A549 (cell line): ENCODE results near the gene AIF1. TPM values are rescaled to one million over a fixed set of nuclear protein-coding genes. Genes with fewer than 3 reads are reported as not detected.

ENCODE experiments used
- ATAC-seq, 2 experiments: fragments of 200-7000 bp in 1 of 2; fragments of >200 bp in 1 of 2; cut with Nextera tagmentation in 1 of 2; cut with Tn5 transposase in 1 of 2; 3 replicates each; pipeline versions ENCODE4 v1.8.0 to v1.9.1; 2018 to 2020; ENCODE audit warnings: mild to moderate bottlenecking in 1 of 2, moderate library complexity in 1 of 2
- CTCF ChIA-PET: fragments of 300-600 bp; sonication (Branson Sonifier 250); formaldehyde crosslinking; extraction: SDS; loops from one replicate; lab custom pipeline; 2021; ENCODE audit warnings: antibody characterized with exemption, inconsistent platforms; lab: Yijun Ruan, JAX
- POLR2A ChIA-PET: fragments of 350-600 bp; formaldehyde crosslinking; extraction: SDS; loops from one replicate; lab custom pipeline; 2021; ENCODE audit warnings: antibody characterized with exemption, inconsistent platforms; lab: Yijun Ruan, JAX
- DNase-seq, 2 experiments: peaks; one replicate each; pipeline versions ENCODE4 v3.0.0 to v3.0.0-alpha.2; 2011 to 2016; ENCODE audit warnings: low read depth in 1 of 2, low spot score in 1 of 2
- FAIRE-seq: peaks from 2 replicates; lab custom pipeline; 2011; peaks lifted over from hg19 to GRCh38; lab: Jason Lieb, UNC
- H3K27ac ChIP-seq, 2 experiments: fragments of >200 bp; sonication (Bioruptor Twin); formaldehyde crosslinking; 3 replicates each; pipeline ENCODE4 v1.5.1; 2016 to 2017
- H3K4me1 ChIP-seq: fragments of >200 bp; sonication (Bioruptor Twin); formaldehyde crosslinking; 3 replicates; pipeline ENCODE4 v1.6.1; 2016
- H3K4me2 ChIP-seq: fragments of >200 bp; sonication (Bioruptor Twin); formaldehyde crosslinking; 3 replicates; pipeline ENCODE4 v1.6.1; 2016
- H3K4me3 ChIP-seq: fragments of >200 bp; sonication (Bioruptor Twin); formaldehyde crosslinking; 3 replicates; pipeline ENCODE4 v1.5.1; 2016
- H3K9me3 ChIP-seq: fragments of >200 bp; sonication (Bioruptor Twin); formaldehyde crosslinking; 3 replicates; pipeline ENCODE4 v1.6.1; 2016
- BHLHE40 ChIP-seq: IDR thresholded peaks from 2 replicates; pipeline ENCODE4 v1.6.1; 2012; ENCODE audit warnings: low read depth, low read length, inconsistent platforms
- CEBPB ChIP-seq, 2 experiments: fragments of >200 bp in 1 of 2; sonication (Bioruptor Twin) in 1 of 2; formaldehyde crosslinking in 1 of 2; IDR thresholded peaks; 2 replicates each; pipeline ENCODE4 v1.6.1; 2012 to 2016
- CHD4 ChIP-seq: fragments of 200-600 bp; sonication (generic); IDR thresholded peaks from 2 replicates; pipeline ENCODE4 v1.6.1; 2016; ENCODE audit warnings: antibody characterized with exemption, mild to moderate bottlenecking, borderline replicate concordance
- EP300 ChIP-seq, 2 experiments: fragments of >200 bp; sonication (Bioruptor Twin); formaldehyde crosslinking; IDR thresholded peaks; 2 replicates in 1 of 2; 3 replicates in 1 of 2; pipeline ENCODE4 v1.6.1; 2016 to 2017
- ESRRA ChIP-seq: fragments of 150-350 bp; IDR thresholded peaks from 2 replicates; pipeline ENCODE4 v1.6.1; 2014; ENCODE audit warnings: mild to moderate bottlenecking, low read length, borderline replicate concordance
- FOXS1 ChIP-seq: fragments of 250-450 bp; sonication (Bioruptor Pico); IDR thresholded peaks from 2 replicates; pipeline ENCODE4 v1.5.0; 2020; ENCODE audit warnings: mild to moderate bottlenecking, moderate library complexity
- HEYL ChIP-seq: fragments of 250-450 bp; sonication (Bioruptor Pico); IDR thresholded peaks from 2 replicates; pipeline ENCODE4 v1.8.0; 2021; ENCODE audit warnings: mild to moderate bottlenecking, moderate library complexity
- HOXA7 ChIP-seq: fragments of 250-450 bp; sonication (Bioruptor Pico); IDR thresholded peaks from 2 replicates; pipeline ENCODE4 v1.5.0; 2020; ENCODE audit warnings: mild to moderate bottlenecking, moderate library complexity
- JUN ChIP-seq, 2 experiments: fragments of >200 bp; sonication (Bioruptor Twin); formaldehyde crosslinking; IDR thresholded peaks; 2 replicates in 1 of 2; 3 replicates in 1 of 2; pipeline ENCODE4 v1.6.1; 2016 to 2017
- KDM5A ChIP-seq: fragments of 200-600 bp; sonication (generic); IDR thresholded peaks from 2 replicates; pipeline ENCODE4 v1.6.1; 2016; ENCODE audit warnings: antibody characterized with exemption, mild to moderate bottlenecking
- PHF8 ChIP-seq: fragments of 200-600 bp; sonication (generic); IDR thresholded peaks from 2 replicates; pipeline ENCODE4 v1.6.1; 2016; ENCODE audit warnings: low read depth, mild to moderate bottlenecking, antibody characterized with exemption, moderate library complexity, borderline replicate concordance
- POLR2AphosphoS2 ChIP-seq: conservative IDR thresholded peaks from 2 replicates; pipeline ENCODE4 v1.6.1; 2012; ENCODE audit warnings: low read length, improper control_type of control experiment, inconsistent platforms
- RARB ChIP-seq: fragments of 250-450 bp; sonication (Bioruptor Pico); IDR thresholded peaks from 2 replicates; pipeline ENCODE4 v1.8.0; 2021; ENCODE audit warnings: mild to moderate bottlenecking, moderate library complexity
- SMC3 ChIP-seq: fragments of >200 bp; sonication (Bioruptor Twin); formaldehyde crosslinking; IDR thresholded peaks from 3 replicates; pipeline ENCODE4 v1.6.1; 2018; ENCODE audit warnings: inconsistent platforms
- TFCP2L1 ChIP-seq: fragments of 250-450 bp; sonication (Bioruptor Pico); IDR thresholded peaks from 2 replicates; pipeline ENCODE4 v1.5.0; 2021; ENCODE audit warnings: mild to moderate bottlenecking
- TP53 ChIP-seq: fragments of 250-450 bp; sonication (Bioruptor Pico); IDR thresholded peaks from 2 replicates; pipeline ENCODE4 v1.5.0; 2021; ENCODE audit warnings: mild to moderate bottlenecking, moderate library complexity
- ZSCAN20 ChIP-seq: fragments of 250-450 bp; sonication (Bioruptor Pico); IDR thresholded peaks from 2 replicates; pipeline ENCODE4 v1.8.0; 2022; ENCODE audit warnings: mild to moderate bottlenecking, moderate library complexity
- WGBS: methylation state at CpG from one replicate; pipeline ENCODE4 v1.1.6; 2017; ENCODE audit errors: missing lambda C conversion rate; 5-methylcytosine and 5-hydroxymethylcytosine counted together
- polyA plus RNA-seq, 4 experiments: library from polyadenylated mRNA; depleted of rRNA in 3 of 4; stranded (reverse); fragments of >200 nt; fragmentation: RNase III in 1 of 4; extraction: RNeasy Plus Mini Kit Qiagen cat#74134 plus additional on column Dnase treatment in 1 of 4; gene quantifications; 2 replicates in 3 of 4; 3 replicates in 1 of 4; pipeline ENCODE4 v1.2.3, GENCODE V29; 2011 to 2017
- TF ChIP-seq, protein P1 (sequence below): IDR thresholded peaks from 2 replicates; pipeline ENCODE4 v1.6.1; 2012
- TF ChIP-seq, protein P2 (sequence below): fragments of >200 bp; sonication (Bioruptor Twin); formaldehyde crosslinking; IDR thresholded peaks from 2 replicates; pipeline ENCODE4 v1.6.1; 2016
- TF ChIP-seq, protein P3 (sequence below): fragments of 250-450 bp; sonication (Bioruptor Pico); IDR thresholded peaks from 2 replicates; pipeline ENCODE4 v1.5.0; 2021; ENCODE audit warnings: mild to moderate bottlenecking, moderate library complexity, borderline replicate concordance
- TF ChIP-seq, protein P4 (sequence below): fragments of 450-650 bp; IDR thresholded peaks from 2 replicates; pipeline ENCODE4 v1.6.1; 2014; ENCODE audit warnings: antibody characterized with exemption
- TF ChIP-seq, protein P5 (sequence below): fragments of >200 bp; sonication (Bioruptor Twin); formaldehyde crosslinking; IDR thresholded peaks from 3 replicates; pipeline ENCODE4 v1.6.1; 2016
- TF ChIP-seq, protein P6 (sequence below): fragments of 150-350 bp; IDR thresholded peaks from 2 replicates; pipeline ENCODE4 v1.6.1; 2014; ENCODE audit warnings: low read depth, mild to moderate bottlenecking, low read length
- TF ChIP-seq, protein P7 (sequence below): IDR thresholded peaks from 2 replicates; pipeline ENCODE4 v1.6.1; 2012

The AIF1 gene
- polyA plus RNA-seq, 2 of the 4 experiments (the other 2 are of a cell fraction), result not detected

GRCh38 chr6:31627690-31628287 is 12.8 kb downstream of the AIF1 start:
- CTCF ChIA-PET, result interaction anchor here (0.9 to 1.3 kb wide), 3 partner anchors 22 to 76 kb away, joined by 3 to 4 read pairs (median 3); no protein-coding TSS in a partner anchor
- POLR2A ChIA-PET, result no interaction called here
- ATAC-seq, result no peak

DNA sequence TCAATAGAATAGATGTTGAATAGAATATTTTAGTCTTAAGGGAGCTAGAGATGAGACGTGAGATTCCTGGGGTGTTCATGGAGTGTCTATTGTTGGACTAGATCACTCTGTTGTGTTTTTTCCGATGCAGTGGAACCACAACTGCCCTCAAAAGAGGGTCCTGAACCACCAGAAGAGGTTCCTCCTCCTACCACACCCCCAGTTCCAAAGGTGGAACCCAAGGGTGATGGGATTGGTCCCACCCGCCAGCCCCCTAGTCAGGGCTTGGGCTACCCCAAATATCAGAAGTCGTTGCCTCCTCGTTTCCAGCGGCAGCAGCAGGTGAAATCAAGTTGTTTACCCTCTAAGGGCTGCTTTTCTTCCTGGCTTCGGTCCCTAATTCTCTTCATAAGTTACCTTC is 14.0 kb downstream of the AIF1 start:
- ATAC-seq (no peak), DNase-seq (no peak), FAIRE-seq (no peak)
- WGBS, result 93% methylated on average over 7 of the region's 7 CpGs
- ChIA-PET CTCF (no interaction called here), POLR2A (no interaction called here)
- H3K4me2 ChIP-seq, result no peak overlapping the region
- H3K4me1 ChIP-seq, result no peaks in the 10 kb centered on the region
- TF ChIP-seq TP53 (CRISPR knock-in tag) (no peak), ZSCAN20 (CRISPR knock-in tag) (no peak), POLR2AphosphoS2 (no peak), HEYL (CRISPR knock-in tag) (no peak), CEBPB (IDR thresholded peaks at IDR 0.05) (no peak), ESRRA (no peak), PHF8 (no peak), BHLHE40 (no peak), SMC3 (no peak)
- TF ChIP-seq, protein P1, sequence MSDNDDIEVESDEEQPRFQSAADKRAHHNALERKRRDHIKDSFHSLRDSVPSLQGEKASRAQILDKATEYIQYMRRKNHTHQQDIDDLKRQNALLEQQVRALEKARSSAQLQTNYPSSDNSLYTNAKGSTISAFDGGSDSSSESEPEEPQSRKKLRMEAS, result no peak
- TF ChIP-seq, protein P2, sequence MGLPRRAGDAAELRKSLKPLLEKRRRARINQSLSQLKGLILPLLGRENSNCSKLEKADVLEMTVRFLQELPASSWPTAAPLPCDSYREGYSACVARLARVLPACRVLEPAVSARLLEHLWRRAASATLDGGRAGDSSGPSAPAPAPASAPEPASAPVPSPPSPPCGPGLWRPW, result no peak
- TF ChIP-seq, protein P3, sequence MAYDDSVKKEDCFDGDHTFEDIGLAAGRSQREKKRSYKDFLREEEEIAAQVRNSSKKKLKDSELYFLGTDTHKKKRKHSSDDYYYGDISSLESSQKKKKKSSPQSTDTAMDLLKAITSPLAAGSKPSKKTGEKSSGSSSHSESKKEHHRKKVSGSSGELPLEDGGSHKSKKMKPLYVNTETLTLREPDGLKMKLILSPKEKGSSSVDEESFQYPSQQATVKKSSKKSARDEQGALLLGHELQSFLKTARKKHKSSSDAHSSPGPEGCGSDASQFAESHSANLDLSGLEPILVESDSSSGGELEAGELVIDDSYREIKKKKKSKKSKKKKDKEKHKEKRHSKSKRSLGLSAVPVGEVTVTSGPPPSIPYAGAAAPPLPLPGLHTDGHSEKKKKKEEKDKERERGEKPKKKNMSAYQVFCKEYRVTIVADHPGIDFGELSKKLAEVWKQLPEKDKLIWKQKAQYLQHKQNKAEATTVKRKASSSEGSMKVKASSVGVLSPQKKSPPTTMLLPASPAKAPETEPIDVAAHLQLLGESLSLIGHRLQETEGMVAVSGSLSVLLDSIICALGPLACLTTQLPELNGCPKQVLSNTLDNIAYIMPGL (CRISPR knock-in tag), result no peak
- no peak overlapping the region for H3K4me3 ChIP-seq
- no peaks in the 10 kb centered on the region for H3K9me3 ChIP-seq
- no peak overlapping the region for H3K27ac ChIP-seq

More at GRCh38 chr6:31627690-31628287, 12.8 kb downstream of the AIF1 start:
- WGBS, result 89% methylated on average over 17 of the region's 19 CpGs
- DNase-seq (no peak), FAIRE-seq (no peak)
- Histone ChIP-seq H3K4me1 (peaks cover 2% of the 10 kb centered on the region; the same call in 2 of the 3 replicates), H3K9me3 (no peaks in the 10 kb centered on the region), H3K4me3 (no peak overlapping the region), H3K27ac (no peak overlapping the region), H3K4me2 (no peak overlapping the region)
- TF ChIP-seq KDM5A, result no peak
- no peak for TF ChIP-seq EP300 (IDR thresholded peaks at IDR 0.05)
- TF ChIP-seq JUN (IDR thresholded peaks at IDR 0.05), result no peak
- no peak for TF ChIP-seq RARB (CRISPR knock-in tag)
- TF ChIP-seq, protein P4, sequence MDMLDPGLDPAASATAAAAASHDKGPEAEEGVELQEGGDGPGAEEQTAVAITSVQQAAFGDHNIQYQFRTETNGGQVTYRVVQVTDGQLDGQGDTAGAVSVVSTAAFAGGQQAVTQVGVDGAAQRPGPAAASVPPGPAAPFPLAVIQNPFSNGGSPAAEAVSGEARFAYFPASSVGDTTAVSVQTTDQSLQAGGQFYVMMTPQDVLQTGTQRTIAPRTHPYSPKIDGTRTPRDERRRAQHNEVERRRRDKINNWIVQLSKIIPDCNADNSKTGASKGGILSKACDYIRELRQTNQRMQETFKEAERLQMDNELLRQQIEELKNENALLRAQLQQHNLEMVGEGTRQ, result no peak
- TF ChIP-seq, protein P5, sequence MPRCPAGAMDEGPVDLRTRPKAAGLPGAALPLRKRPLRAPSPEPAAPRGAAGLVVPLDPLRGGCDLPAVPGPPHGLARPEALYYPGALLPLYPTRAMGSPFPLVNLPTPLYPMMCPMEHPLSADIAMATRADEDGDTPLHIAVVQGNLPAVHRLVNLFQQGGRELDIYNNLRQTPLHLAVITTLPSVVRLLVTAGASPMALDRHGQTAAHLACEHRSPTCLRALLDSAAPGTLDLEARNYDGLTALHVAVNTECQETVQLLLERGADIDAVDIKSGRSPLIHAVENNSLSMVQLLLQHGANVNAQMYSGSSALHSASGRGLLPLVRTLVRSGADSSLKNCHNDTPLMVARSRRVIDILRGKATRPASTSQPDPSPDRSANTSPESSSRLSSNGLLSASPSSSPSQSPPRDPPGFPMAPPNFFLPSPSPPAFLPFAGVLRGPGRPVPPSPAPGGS, result no peak
- no peak for TF ChIP-seq FOXS1
- TF ChIP-seq TFCP2L1 (CRISPR knock-in tag), result no peak
- no peak for TF ChIP-seq CHD4
- no peak for TF ChIP-seq HOXA7 (CRISPR knock-in tag)
- no peak for TF ChIP-seq SMC3
- TF ChIP-seq, protein P6, sequence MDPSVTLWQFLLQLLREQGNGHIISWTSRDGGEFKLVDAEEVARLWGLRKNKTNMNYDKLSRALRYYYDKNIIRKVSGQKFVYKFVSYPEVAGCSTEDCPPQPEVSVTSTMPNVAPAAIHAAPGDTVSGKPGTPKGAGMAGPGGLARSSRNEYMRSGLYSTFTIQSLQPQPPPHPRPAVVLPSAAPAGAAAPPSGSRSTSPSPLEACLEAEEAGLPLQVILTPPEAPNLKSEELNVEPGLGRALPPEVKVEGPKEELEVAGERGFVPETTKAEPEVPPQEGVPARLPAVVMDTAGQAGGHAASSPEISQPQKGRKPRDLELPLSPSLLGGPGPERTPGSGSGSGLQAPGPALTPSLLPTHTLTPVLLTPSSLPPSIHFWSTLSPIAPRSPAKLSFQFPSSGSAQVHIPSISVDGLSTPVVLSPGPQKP, result no peak
- TF ChIP-seq, protein P3 (CRISPR knock-in tag), result no peak
- TF ChIP-seq, protein P7, sequence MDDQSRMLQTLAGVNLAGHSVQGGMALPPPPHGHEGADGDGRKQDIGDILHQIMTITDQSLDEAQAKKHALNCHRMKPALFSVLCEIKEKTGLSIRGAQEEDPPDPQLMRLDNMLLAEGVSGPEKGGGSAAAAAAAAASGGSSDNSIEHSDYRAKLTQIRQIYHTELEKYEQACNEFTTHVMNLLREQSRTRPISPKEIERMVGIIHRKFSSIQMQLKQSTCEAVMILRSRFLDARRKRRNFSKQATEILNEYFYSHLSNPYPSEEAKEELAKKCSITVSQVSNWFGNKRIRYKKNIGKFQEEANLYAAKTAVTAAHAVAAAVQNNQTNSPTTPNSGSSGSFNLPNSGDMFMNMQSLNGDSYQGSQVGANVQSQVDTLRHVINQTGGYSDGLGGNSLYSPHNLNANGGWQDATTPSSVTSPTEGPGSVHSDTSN, result no peak
